Right renal pelvis (tissue), 4 donors: ENCODE results near the gene HCCS. TPM values are rescaled to one million over a fixed set of nuclear protein-coding genes. Genes with fewer than 3 reads are reported as not detected.

Experiments
- polyA plus RNA-seq, 4 donors: library from polyadenylated mRNA; unstranded; fragments of 120-200 nt; gene quantifications; one replicate each; pipeline ENCODE4 v1.2.1, GENCODE V29; 2013; ENCODE audit not compliant: insufficient read length in 4 of 4

Gene HCCS
- polyA plus RNA-seq, 4 donors = 26.0 to 28.7 (median 27.8) TPM

Other genes with a start within 250 kb of the HCCS start
- gene AMELX, start 182.1 kb downstream of the HCCS start, polyA plus RNA-seq = not detected